Measurements from ENCODE around the gene ATXN2.
A peak's percentile ranks its signal among the peaks of the same experiment; 100 is the strongest.

The ATXN2 gene

GRCh38 chr12:111409403-111409779 is 189.7 kb downstream of the ATXN2 start:
- H3K79me2 ChIP-seq: no peaks in the 10 kb centered on the region
- H3K9me3 ChIP-seq (ENCODE audit: control insufficient read depth, low read length): no peaks in the 10 kb centered on the region
- H3K27me3 ChIP-seq (ENCODE audit: control insufficient read depth, insufficient read depth, low read length): no peaks in the 10 kb centered on the region
- H3K9ac ChIP-seq: no peak overlapping the region
- no peak overlapping the region for H2AFZ ChIP-seq
- no peak overlapping the region for H3K4me3 ChIP-seq (ENCODE audit: low read depth, low read length)
- H3K27ac ChIP-seq: peak overlapping the region; percentile 60
- H3K4me2 ChIP-seq (ENCODE audit: low read length): no peak overlapping the region
- no peaks in the 10 kb centered on the region for H3K36me3 ChIP-seq (ENCODE audit: control insufficient read depth, insufficient read depth, low read length)
- no peak for TF ChIP-seq CTCF (IDR thresholded peaks at IDR 0.05)
- peaks cover 7% of the 10 kb centered on the region for H3K4me1 ChIP-seq

- H3K4me2 ChIP-seq (ENCODE audit: low read length): no peak overlapping the region
- no peaks in the 10 kb centered on the region for H3K79me2 ChIP-seq
- H2AFZ ChIP-seq: no peak overlapping the region
- H3K27ac ChIP-seq: no peak overlapping the region
- H3K9ac ChIP-seq: no peak overlapping the region
- H3K36me3 ChIP-seq (ENCODE audit: control insufficient read depth, insufficient read depth, low read length): no peaks in the 10 kb centered on the region
- no peaks in the 10 kb centered on the region for H3K9me3 ChIP-seq (ENCODE audit: control insufficient read depth, low read length)
- no peak overlapping the region for H3K4me3 ChIP-seq (ENCODE audit: low read depth, low read length)
- TF ChIP-seq CTCF (IDR thresholded peaks at IDR 0.05): no peak
- peaks cover 7% of the 10 kb centered on the region for H3K4me1 ChIP-seq
- no peaks in the 10 kb centered on the region for H3K27me3 ChIP-seq (ENCODE audit: control insufficient read depth, insufficient read depth, low read length)
Observed at GRCh38 chr12:111408686-111409402, 190.3 kb downstream of the ATXN2 start.

- H3K27me3 ChIP-seq (ENCODE audit: control insufficient read depth, insufficient read depth, low read length): no peaks in the 10 kb centered on the region
- no peak for TF ChIP-seq CTCF (IDR thresholded peaks at IDR 0.05)
- no peak overlapping the region for H3K4me2 ChIP-seq (ENCODE audit: low read length)
- H3K4me1 ChIP-seq: peaks cover 5% of the 10 kb centered on the region
- no peaks in the 10 kb centered on the region for H3K79me2 ChIP-seq
- no peaks in the 10 kb centered on the region for H3K9me3 ChIP-seq (ENCODE audit: control insufficient read depth, low read length)
- H3K4me3 ChIP-seq (ENCODE audit: low read depth, low read length): no peak overlapping the region
- no peak overlapping the region for H3K27ac ChIP-seq
- H3K36me3 ChIP-seq (ENCODE audit: control insufficient read depth, insufficient read depth, low read length): no peaks in the 10 kb centered on the region
- H3K9ac ChIP-seq: no peak overlapping the region
- no peak overlapping the region for H2AFZ ChIP-seq
Observed at GRCh38 chr12:111408116-111408440, 191.0 kb downstream of the ATXN2 start.

- Histone ChIP-seq H3K36me3 (ENCODE audit: control insufficient read depth, insufficient read depth, low read length) (no peaks in the 10 kb centered on the region), H2AFZ (no peak overlapping the region), H3K9ac (no peak overlapping the region), H3K27me3 (ENCODE audit: control insufficient read depth, insufficient read depth, low read length) (no peaks in the 10 kb centered on the region), H3K9me3 (ENCODE audit: control insufficient read depth, low read length) (no peaks in the 10 kb centered on the region), H3K4me2 (ENCODE audit: low read length) (peak overlapping the region; percentile 35), H3K4me1 (peaks cover 5% of the 10 kb centered on the region), H3K79me2 (no peaks in the 10 kb centered on the region), H3K27ac (peak overlapping the region; percentile 48), H3K4me3 (ENCODE audit: low read depth, low read length) (peak overlapping the region; percentile 63)
- TF ChIP-seq CTCF (IDR thresholded peaks at IDR 0.05): no peak
Observed at GRCh38 chr12:111407377-111408115, 191.6 kb downstream of the ATXN2 start.
